ENCODE data around the gene TRNP1. TPM values are rescaled to one million over a fixed set of nuclear protein-coding genes. Genes with fewer than 3 reads are reported as not detected.

Gene TRNP1
- total RNA-seq, 2 experiments from 2014 or later: 0.16 to 0.38 TPM

DNA sequence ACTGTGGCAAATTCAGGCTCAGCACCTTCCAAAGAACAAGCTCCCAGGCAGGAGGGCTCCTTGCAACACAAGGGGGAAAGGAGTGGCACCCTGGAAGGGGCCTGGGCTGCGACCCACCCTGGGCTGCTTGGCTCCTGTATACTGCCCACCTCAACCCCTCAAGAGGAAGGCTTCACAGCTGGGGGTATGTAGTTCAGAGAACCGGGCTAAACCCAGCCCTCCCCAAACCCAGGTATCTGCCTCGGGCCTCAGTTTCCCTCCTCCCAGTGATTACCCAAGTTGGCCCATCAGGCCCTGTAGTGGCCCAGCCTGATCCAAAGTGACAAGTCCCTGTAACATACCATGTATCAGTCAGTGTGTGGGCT is 11.7 kb downstream of the TRNP1 start:
- DNase-seq: no peak
- Mint-ChIP-seq H3K4me3 (no peak overlapping the region), H3K9me3 (no peaks in the 10 kb centered on the region), H3K27me3 (no peaks in the 10 kb centered on the region), H3K4me1 (ENCODE audit: low read depth) (no peaks in the 10 kb centered on the region), H3K36me3 (ENCODE audit: low read depth) (no peaks in the 10 kb centered on the region), H3K27ac (no peak overlapping the region)
- intact Hi-C loops (cut with micrococcal nuclease): no loop called here
- ATAC-seq: no peak
- CTCF ChIA-PET: interaction anchor here (1.2 to 1.5 kb wide), 2 partner anchors 9 to 41 kb away, joined by 3 to 4 read pairs; no protein-coding TSS in a partner anchor
- POLR2A ChIA-PET: no interaction called here
- TF ChIP-seq, protein P1, sequence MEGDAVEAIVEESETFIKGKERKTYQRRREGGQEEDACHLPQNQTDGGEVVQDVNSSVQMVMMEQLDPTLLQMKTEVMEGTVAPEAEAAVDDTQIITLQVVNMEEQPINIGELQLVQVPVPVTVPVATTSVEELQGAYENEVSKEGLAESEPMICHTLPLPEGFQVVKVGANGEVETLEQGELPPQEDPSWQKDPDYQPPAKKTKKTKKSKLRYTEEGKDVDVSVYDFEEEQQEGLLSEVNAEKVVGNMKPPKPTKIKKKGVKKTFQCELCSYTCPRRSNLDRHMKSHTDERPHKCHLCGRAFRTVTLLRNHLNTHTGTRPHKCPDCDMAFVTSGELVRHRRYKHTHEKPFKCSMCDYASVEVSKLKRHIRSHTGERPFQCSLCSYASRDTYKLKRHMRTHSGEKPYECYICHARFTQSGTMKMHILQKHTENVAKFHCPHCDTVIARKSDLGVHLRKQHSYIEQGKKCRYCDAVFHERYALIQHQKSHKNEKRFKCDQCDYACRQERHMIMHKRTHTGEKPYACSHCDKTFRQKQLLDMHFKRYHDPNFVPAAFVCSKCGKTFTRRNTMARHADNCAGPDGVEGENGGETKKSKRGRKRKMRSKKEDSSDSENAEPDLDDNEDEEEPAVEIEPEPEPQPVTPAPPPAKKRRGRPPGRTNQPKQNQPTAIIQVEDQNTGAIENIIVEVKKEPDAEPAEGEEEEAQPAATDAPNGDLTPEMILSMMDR (IDR thresholded peaks at IDR 0.05): no peak

- DNase-seq (no peak), ATAC-seq (no peak)
- no peaks in the 10 kb centered on the region for H3K9me3 Mint-ChIP-seq
- H3K27ac Mint-ChIP-seq: no peak overlapping the region
- TF ChIP-seq, protein P1 (IDR thresholded peaks at IDR 0.05): no peak
- H3K4me1 Mint-ChIP-seq (ENCODE audit: low read depth): no peaks in the 10 kb centered on the region
- H3K36me3 Mint-ChIP-seq (ENCODE audit: low read depth): no peaks in the 10 kb centered on the region
- ChIA-PET POLR2A (no interaction called here), CTCF (interaction anchor here (1.5 to 8.6 kb wide), 2 partner anchors 10 to 40 kb away, joined by 4 to 53 read pairs; no protein-coding TSS in a partner anchor)
- no peak overlapping the region for H3K4me3 Mint-ChIP-seq
- peaks cover 4% of the 10 kb centered on the region for H3K27me3 Mint-ChIP-seq
- intact Hi-C loops (cut with micrococcal nuclease): no loop called here
Observed at GRCh38 chr1:27005648-27006496, 12.4 kb downstream of the TRNP1 start.

DNA sequence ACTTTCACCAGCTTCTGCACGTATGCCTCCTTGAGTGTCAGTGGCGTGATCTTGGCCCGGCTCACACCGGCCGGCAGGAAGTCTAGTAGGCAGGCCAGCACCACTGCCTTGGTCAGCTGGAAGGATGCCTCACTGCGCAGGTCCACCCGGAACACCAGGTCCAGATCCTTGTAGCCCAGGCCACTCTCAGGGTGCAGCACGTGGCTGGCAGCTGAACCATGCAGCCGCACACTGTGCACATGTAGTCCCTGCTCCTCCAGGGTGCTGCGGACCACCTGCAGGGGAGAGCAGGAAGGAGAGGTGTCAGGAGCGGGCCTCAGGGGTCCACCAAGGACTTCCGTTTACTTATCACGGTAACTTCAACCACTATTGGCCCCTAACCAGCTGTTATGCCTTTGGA is 13.2 kb downstream of the TRNP1 start:
- Mint-ChIP-seq H3K9me3 (no peaks in the 10 kb centered on the region), H3K27ac (no peak overlapping the region), H3K36me3 (ENCODE audit: low read depth) (no peaks in the 10 kb centered on the region), H3K4me1 (ENCODE audit: low read depth) (no peaks in the 10 kb centered on the region), H3K4me3 (no peak overlapping the region), H3K27me3 (peaks cover 8% of the 10 kb centered on the region)
- ATAC-seq (no peak), DNase-seq (no peak)
- POLR2A ChIA-PET: no interaction called here
- CTCF ChIA-PET: interaction anchor here (8.6 kb wide), 1 partner anchor 10 kb away, joined by 53 read pairs; no protein-coding TSS in a partner anchor
- intact Hi-C loops (cut with micrococcal nuclease): no loop called here
- TF ChIP-seq, protein P1 (IDR thresholded peaks at IDR 0.05): no peak

- H3K36me3 Mint-ChIP-seq (ENCODE audit: low read depth): no peaks in the 10 kb centered on the region
- no peak overlapping the region for H3K4me3 Mint-ChIP-seq
- ChIA-PET POLR2A (no interaction called here), CTCF (interaction anchor here (0.9 to 8.6 kb wide), 3 partner anchors 12 to 38 kb away, joined by 4 to 53 read pairs (median 6); no protein-coding TSS in a partner anchor)
- intact Hi-C loops (cut with micrococcal nuclease): no loop called here
- ATAC-seq: no peak
- H3K27ac Mint-ChIP-seq: no peak overlapping the region
- TF ChIP-seq, protein P1 (IDR thresholded peaks at IDR 0.05): no peak
- H3K4me1 Mint-ChIP-seq (ENCODE audit: low read depth): no peaks in the 10 kb centered on the region
- H3K9me3 Mint-ChIP-seq: no peaks in the 10 kb centered on the region
- no peak for DNase-seq
- H3K27me3 Mint-ChIP-seq: peaks cover 17% of the 10 kb centered on the region
Observed at GRCh38 chr1:27007909-27008582, 14.6 kb downstream of the TRNP1 start.
